Amniotic epithelial cell (primary cell): ENCODE data around the gene SHOX.
"Not testable (repeated sequence)": the region's sequence is repeated elsewhere in the genome, so short reads cannot be mapped to it uniquely, and the experiment has no call there.

ENCODE experiments used
- DNase-seq: peaks from one replicate; pipeline ENCODE4 v3.0.0-alpha.2; 2010; ENCODE audit warnings: low read depth

The SHOX gene

GRCh38 chrX:621705-622503, 8.7 kb upstream of the SHOX start:
- DNase-seq = no peak

- DNase-seq = not testable (repeated sequence)
Observed at GRCh38 chrX:622802-623201, 7.8 kb upstream of the SHOX start.

- no peak for DNase-seq
Observed at GRCh38 chrX:623268-623598, 7.4 kb upstream of the SHOX start.

DNA sequence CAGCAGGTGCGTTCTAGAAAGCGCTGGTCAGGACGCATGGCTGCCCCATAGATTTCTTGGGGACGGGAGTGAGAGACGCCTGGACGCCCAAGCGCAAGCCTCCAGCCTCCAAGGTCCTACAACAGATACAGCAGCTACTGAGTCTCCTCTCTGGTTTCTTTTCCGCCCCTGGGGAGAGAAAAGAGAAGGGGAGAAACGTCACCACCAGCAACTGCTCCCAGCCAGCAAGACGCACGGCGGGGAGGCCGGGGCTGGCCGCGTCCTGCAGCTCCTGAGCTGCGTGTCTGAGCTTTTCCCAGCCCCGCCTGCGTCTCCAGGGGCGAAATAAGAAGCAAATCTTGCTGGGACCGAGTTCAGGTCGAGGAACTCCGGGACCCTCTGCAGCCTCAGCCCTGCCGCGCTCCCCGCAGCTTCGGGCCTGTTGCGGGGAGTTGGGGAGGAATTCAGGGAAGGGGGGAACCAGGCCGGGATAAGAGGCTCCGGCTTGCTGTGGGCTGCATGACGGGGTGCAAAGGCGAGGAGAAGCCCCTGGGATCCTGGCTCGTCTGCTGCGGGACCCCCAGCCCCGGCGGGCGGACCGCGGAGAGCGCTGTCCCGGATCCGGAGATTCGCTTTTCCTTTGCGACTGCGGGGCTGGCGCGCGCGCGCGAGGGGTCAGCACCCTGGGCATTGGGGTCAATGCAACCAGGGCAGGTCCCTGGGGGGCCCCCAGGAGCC, 6.8 kb upstream of the SHOX start:
- DNase-seq = no peak

GRCh38 chrX:625137-625691, 5.4 kb upstream of the SHOX start:
- DNase-seq = no peak

GRCh38 chrX:626047-626446, 4.5 kb upstream of the SHOX start:
- DNase-seq = not testable (repeated sequence)

GRCh38 chrX:626745-627509, 3.7 kb upstream of the SHOX start:
- no peak for DNase-seq

- DNase-seq = no peak
Observed at GRCh38 chrX:627510-627981, 3.0 kb upstream of the SHOX start.

- no peak for DNase-seq
Observed at GRCh38 chrX:627995-628394, 2.6 kb upstream of the SHOX start.

- DNase-seq = no peak
Observed at GRCh38 chrX:629230-630006, 1.2 kb upstream of the SHOX start.

DNA sequence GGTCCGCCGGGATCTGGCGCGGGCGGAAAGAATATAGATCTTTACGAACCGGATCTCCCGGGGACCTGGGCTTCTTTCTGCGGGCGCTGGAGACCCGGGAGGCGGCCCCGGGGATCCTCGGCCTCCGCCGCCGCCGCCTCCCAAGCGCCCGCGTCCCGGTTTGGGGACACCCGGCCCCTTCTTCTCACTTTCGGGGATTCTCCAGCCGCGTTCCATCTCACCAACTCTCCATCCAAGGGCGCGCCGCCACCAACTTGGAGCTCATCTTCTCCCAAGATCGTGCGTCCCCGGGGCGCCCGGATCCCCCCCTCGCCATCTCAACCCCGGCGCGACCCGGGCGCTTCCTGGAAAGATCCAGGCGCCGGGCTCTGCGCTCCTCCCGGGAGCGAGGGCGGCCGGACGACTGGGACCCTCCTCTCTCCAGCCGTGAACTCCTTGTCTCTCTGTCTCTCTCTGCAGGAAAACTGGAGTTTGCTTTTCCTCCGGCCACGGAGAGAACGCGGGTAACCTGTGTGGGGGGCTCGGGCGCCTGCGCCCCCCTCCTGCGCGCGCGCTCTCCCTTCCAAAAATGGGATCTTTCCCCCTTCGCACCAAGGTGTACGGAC, 482 bp upstream of the SHOX start:
- no peak for DNase-seq

DNA sequence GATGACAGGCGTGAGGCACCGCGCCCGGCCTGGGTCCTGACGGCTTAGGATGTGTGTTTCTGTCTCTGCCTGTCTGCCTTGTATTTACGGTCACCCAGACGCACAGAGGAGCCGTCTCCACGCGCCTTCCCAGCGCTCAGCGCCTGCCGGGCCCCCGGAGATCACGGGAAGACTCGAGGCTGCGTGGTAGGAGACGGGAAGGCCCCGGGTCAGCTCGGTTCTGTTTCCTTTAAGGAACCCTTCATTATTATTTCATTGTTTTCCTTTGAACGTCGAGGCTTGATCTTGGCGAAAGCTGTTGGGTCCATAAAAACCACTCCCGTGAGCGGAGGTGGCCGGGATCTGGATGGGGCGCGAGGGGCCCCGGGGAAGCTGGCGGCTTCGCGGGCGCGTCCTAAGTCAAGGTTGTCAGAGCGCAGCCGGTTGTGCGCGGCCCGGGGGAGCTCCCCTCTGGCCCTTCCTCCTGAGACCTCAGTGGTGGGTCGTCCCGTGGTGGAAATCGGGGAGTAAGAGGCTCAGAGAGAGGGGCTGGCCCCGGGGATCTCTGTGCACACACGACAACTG, 1.3 kb downstream of the SHOX start:
- no peak for DNase-seq

DNA sequence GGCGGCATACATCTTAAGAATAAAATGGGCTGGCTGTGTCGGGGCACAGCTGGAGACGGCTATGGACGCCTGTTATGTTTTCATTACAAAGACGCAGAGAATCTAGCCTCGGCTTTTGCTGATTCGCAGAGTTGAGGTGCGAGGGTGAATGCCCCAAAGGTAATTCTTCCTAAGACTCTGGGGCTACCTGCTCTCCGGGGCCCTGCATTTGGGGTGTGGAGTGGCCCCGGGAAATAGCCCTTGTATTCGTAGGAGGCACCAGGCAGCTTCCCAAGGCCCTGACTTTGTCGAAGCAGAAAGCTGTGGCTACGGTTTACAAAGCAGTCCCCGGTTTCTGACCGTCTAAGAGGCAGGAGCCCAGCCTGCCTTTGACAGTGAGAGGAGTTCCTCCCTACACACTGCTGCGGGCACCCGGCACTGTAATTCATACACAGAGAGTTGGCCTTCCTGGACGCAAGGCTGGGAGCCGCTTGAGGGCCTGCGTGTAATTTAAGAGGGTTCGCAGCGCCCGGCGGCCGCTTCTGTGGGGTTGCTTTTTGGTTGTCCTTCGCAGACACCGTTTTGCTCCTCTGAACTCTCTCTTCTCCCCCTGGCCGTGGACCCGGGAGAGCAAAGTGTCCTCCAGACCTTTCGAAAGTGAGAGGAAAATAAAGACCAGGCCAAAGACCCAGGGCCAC, 1.9 kb downstream of the SHOX start:
- no peak for DNase-seq

GRCh38 chrX:633043-633984, 2.7 kb downstream of the SHOX start:
- DNase-seq = no peak

- DNase-seq = no peak
Observed at GRCh38 chrX:633985-634958, 3.7 kb downstream of the SHOX start.

DNA sequence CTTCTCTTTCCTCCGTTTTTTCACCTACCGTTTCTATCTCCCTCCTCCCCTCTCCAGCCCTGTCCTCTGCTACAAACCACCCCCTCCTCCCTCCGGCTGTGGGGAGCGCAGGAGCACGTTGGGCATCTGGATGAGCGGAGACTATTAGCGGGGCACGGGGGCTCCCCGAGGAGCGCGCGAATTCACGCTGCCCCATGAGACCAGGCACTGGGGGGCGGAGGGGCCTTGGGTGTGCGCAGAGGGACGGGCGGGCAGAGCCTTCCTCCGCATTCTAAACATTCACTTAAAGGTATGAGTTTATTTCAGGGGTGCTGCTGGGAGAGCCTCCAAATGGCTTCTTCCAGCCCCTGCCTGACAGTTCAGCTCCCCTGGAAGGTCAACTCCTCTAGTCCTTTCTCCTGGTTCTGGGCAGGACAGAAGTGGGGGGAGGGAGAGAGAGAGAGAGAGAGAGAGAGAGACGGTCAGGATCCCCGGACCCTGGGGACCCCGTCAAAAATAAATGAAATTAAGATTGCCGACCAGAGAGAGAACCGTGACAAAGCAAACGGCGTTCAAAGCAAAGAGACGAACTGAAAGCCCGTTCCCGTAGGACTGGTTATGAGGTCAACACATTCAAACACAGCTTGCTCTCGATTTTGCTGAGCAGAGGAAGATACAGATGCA, 5.0 kb downstream of the SHOX start:
- no peak for DNase-seq

DNA sequence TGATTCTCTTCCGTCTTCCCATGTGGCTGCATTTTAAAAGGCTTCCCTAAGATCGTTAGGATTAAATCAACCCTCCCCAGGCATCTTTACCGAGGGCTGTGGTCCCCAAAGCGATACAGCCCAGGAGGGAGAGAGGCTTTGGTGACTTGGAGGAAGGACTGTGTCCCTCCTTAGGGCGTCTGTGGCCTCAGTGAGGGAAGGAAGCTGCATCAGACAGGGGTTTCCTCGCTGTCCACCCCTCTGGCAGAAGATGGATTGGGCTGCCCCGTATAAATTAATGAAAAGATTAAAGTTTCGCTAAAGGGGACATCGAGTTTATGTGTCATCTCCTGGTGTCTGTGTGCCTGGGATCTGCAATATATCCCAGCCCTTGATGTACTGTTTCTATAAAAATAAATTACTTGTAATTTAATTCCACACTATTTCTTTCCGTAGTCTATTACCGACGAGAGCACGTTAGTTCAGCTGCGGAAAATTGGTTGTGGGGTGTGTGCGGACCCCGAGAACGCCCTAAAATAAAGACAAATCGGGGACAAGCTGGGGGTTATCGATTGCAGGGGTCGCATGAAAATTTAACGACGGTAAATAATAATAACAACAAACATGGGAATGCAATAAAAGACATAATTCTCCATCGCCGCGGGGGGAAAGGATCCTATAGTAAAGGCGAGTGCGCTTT, 6.5 kb downstream of the SHOX start:
- no peak for DNase-seq
